ENCODE results near the gene OR1I1. TPM values are rescaled to one million over a fixed set of nuclear protein-coding genes. Genes with fewer than 3 reads are reported as not detected.
"Not testable (repeated sequence)": the region's sequence is repeated elsewhere in the genome, so short reads cannot be mapped to it uniquely, and the experiment has no call there.

The OR1I1 gene
- total RNA-seq, 4 donors from 2014 or later = not detected

DNA sequence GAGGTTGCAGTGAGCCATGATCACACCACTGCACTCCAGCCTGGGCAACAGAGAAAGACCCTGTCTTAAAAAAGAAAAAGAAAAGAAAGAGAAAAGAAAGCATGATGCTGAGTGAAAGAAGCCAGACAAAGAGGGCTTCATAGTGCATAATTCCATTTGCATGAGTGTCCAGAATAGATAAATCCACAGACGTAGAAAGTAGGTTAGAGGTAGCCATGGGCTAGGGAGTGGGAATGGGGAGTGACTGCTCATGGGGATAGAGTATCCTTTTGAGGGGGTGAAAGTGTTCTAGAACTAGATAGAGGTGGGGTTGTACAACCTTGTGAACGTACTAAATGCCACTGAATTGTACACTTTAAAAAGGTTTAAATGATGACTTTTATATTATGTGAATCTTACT is 7.6 kb upstream of the OR1I1 start:
- no peak for ATAC-seq
- no peaks in the 10 kb centered on the region for H3K27me3 ChIP-seq
- intact Hi-C loops (cut with DNase I; ENCODE audit: low total_unique reads) = no loop called here

GRCh38 chr19:15075806-15076205 is 6.2 kb upstream of the OR1I1 start:
- Histone ChIP-seq H3K4me3 (no peak overlapping the region), H3K36me3 (no peaks in the 10 kb centered on the region), H3K4me1 (no peaks in the 10 kb centered on the region), H3K9me3 (no peaks in the 10 kb centered on the region), H3K27ac (no peak overlapping the region), H3K27me3 (no peaks in the 10 kb centered on the region)
- DNase-seq (no peak), ATAC-seq (no peak)
- in situ Hi-C loops (cut with MboI; ENCODE audit: low sequenced_read_pairs in 4 of 4) = loop anchor here in 1 of 4 donors (25.0 kb wide), 1 partner anchor 486 kb away; no protein-coding TSS in a partner anchor
- no peak for TF ChIP-seq POLR2A (IDR thresholded peaks at IDR 0.05)
- TF ChIP-seq, protein P1, sequence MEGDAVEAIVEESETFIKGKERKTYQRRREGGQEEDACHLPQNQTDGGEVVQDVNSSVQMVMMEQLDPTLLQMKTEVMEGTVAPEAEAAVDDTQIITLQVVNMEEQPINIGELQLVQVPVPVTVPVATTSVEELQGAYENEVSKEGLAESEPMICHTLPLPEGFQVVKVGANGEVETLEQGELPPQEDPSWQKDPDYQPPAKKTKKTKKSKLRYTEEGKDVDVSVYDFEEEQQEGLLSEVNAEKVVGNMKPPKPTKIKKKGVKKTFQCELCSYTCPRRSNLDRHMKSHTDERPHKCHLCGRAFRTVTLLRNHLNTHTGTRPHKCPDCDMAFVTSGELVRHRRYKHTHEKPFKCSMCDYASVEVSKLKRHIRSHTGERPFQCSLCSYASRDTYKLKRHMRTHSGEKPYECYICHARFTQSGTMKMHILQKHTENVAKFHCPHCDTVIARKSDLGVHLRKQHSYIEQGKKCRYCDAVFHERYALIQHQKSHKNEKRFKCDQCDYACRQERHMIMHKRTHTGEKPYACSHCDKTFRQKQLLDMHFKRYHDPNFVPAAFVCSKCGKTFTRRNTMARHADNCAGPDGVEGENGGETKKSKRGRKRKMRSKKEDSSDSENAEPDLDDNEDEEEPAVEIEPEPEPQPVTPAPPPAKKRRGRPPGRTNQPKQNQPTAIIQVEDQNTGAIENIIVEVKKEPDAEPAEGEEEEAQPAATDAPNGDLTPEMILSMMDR (IDR thresholded peaks at IDR 0.05 in 4 of 5, conservative IDR thresholded peaks at IDR 0.05 in 1 of 5) = no peak
- intact Hi-C loops (cut with DNase I; ENCODE audit: low total_unique reads) = no loop called here

More for the DNA sequence above, 7.6 kb upstream of the OR1I1 start:
- no peaks in the 10 kb centered on the region for H3K36me3 ChIP-seq
- H3K9me3 ChIP-seq = no peaks in the 10 kb centered on the region
- no peak for TF ChIP-seq POLR2A (IDR thresholded peaks at IDR 0.05)
- TF ChIP-seq, protein P1 (IDR thresholded peaks at IDR 0.05 in 4 of 5, conservative IDR thresholded peaks at IDR 0.05 in 1 of 5) = no peak
- H3K4me3 ChIP-seq = no peak overlapping the region
- DNase-seq = no peak
- H3K27ac ChIP-seq = no peak overlapping the region
- in situ Hi-C loops (cut with MboI; ENCODE audit: low sequenced_read_pairs in 4 of 4) = no loop called here
- no peaks in the 10 kb centered on the region for H3K4me1 ChIP-seq

DNA sequence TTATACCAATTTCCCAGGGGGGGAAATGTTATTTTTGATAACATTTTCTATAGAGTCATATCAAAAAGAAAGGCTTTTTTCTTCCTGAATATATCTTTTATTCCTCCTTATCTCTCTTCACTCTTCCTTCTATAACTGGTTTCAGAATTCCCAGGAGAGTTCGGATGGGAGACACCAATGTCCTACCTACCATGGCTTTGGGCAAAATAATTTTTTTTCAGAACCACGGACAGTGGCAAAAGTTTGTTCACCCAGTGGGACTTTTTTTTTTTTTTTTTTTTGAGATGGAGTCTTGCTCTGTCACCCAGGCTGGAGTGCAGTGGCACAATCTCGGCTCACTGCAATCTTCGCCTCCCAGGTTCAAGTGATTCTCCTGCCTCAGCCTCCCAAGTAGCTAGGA is 2.0 kb upstream of the OR1I1 start:
- intact Hi-C loops (cut with DNase I; ENCODE audit: low total_unique reads); H3K27ac ChIP-seq; DNase-seq; H3K4me1 ChIP-seq; H3K4me3 ChIP-seq; H3K36me3 ChIP-seq; ATAC-seq; H3K9me3 ChIP-seq: not testable (repeated sequence)
- in situ Hi-C loops (cut with MboI; ENCODE audit: low sequenced_read_pairs in 4 of 4) = loop anchor here in 2 of 4 donors (10.0 to 25.0 kb wide), 2 partner anchors 475 to 482 kb away; no protein-coding TSS in a partner anchor
- peaks cover 3 to 12% (median 4%) of the 10 kb centered on the region in 3 donors for H3K27me3 ChIP-seq

GRCh38 chr19:15087182-15087581 is 5.2 kb downstream of the OR1I1 start:
- H3K27me3 ChIP-seq = peaks cover 10 to 16% (median 10%) of the 10 kb centered on the region in 3 donors
- no peak overlapping the region for H3K4me3 ChIP-seq
- no peaks in the 10 kb centered on the region for H3K36me3 ChIP-seq
- H3K27ac ChIP-seq = no peak overlapping the region
- intact Hi-C loops (cut with DNase I; ENCODE audit: low total_unique reads) = no loop called here
- ATAC-seq (no peak), DNase-seq (no peak)
- in situ Hi-C loops (cut with MboI; ENCODE audit: low sequenced_read_pairs in 4 of 4) = loop anchor here in 2 of 4 donors (10.0 to 25.0 kb wide), 2 partner anchors 468 to 475 kb away; no protein-coding TSS in a partner anchor
- TF ChIP-seq, protein P1 (IDR thresholded peaks at IDR 0.05 in 4 of 5, conservative IDR thresholded peaks at IDR 0.05 in 1 of 5) = no peak
- TF ChIP-seq POLR2A (IDR thresholded peaks at IDR 0.05) = no peak
- no peaks in the 10 kb centered on the region for H3K9me3 ChIP-seq
- H3K4me1 ChIP-seq = no peaks in the 10 kb centered on the region

DNA sequence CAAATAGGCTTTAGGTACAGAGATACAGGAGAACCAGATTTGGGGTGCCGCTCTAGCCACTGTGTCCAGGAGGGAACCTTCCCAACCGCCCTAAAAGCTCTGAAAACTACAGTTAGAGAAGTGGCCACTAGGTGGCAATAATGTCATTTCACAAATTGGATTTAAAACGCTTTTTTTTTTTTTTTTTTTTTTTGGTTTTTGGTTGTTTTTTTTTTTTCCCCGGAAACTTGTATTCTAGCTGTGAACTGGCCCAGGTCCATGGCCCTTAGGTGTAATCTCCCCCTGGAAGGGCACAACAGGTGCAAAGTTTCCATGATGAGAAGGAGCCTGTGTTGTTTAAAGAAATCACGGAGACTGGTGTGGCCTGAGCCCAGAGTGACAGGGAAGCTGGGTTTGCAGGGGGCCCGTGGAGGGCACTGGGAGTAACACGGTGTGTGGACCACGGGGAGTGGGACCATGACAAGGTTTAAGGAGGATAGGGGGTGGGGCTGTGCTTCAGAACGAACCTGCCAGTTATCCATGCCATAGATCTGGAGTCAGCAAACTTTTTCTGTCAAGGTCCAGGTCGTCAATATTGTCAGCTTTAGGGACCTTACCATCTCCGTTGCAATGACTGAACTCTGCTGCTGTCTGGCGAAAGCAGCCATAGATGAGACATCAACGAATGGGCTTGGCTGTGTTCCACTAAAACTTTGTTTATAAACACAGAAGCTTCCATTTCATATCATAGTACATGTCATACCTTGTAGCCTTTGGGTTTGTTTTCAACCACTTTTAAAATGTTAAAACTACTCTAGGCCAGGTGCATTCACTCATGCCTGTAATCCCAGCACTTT is 10.1 kb downstream of the OR1I1 start:
- DNase-seq = no peak
- Histone ChIP-seq H3K4me3 (peak overlapping the region in 1 of 4 donors; percentile 6), H3K36me3 (no peaks in the 10 kb centered on the region), H3K9me3 (no peaks in the 10 kb centered on the region), H3K4me1 (no peaks in the 10 kb centered on the region), H3K27me3 (peaks cover 0 to 7% (median 0%) of the 10 kb centered on the region in 3 donors), H3K27ac (no peak overlapping the region)
- TF ChIP-seq, protein P1 (IDR thresholded peaks at IDR 0.05 in 4 of 5, conservative IDR thresholded peaks at IDR 0.05 in 1 of 5) = peak; percentile 34 to 80 (median 61)
- no peak for TF ChIP-seq POLR2A (IDR thresholded peaks at IDR 0.05)
- peak in 1 of 2 donors; percentile 54 for ATAC-seq
- in situ Hi-C loops (cut with MboI; ENCODE audit: low sequenced_read_pairs in 4 of 4) = loop anchor here (5.0 to 25.0 kb wide), 4 partner anchors 53 to 470 kb away; no protein-coding TSS in a partner anchor
- intact Hi-C loops (cut with DNase I; ENCODE audit: low total_unique reads) = loop anchor here (1.0 to 5.0 kb wide), 2 partner anchors 58 to 465 kb away; no protein-coding TSS in a partner anchor

All from gastrocnemius medialis (tissue), 4 donors.